Gastrocnemius medialis (tissue), 4 donors: ENCODE results near the gene SLC43A3. TPM values are rescaled to one million over a fixed set of nuclear protein-coding genes. Genes with fewer than 3 reads are reported as not detected.

Source experiments
- ATAC-seq, 2 donors: fragments of 150-250 bp; one replicate each; pipeline ENCODE4 v1.9.1; 2016
- DNase-seq, 2 donors: peaks; one replicate each; pipeline ENCODE4 v3.0.0-alpha.2; 2019
- H3K27ac ChIP-seq, 4 donors: fragments of 200-600 bp; sonication (generic); 1 replicate in 1 of 4; 2 replicates in 3 of 4; pipeline ENCODE4 v1.5.1; 2016 to 2018; ENCODE audit warnings: mild to moderate bottlenecking in 2 of 4, moderate library complexity in 1 of 4
- H3K27me3 ChIP-seq, 3 donors: fragments of 200-600 bp; sonication (generic) in 2 of 3; 1 replicate in 1 of 3; 2 replicates in 2 of 3; pipeline versions ENCODE4 v1.5.1 to v1.6.0; 2016 to 2019; ENCODE audit warnings: mild to moderate bottlenecking in 1 of 3, moderate library complexity in 1 of 3
- H3K36me3 ChIP-seq, 2 donors: fragments of 200-600 bp; sonication (generic) in 1 of 2; one replicate each; pipeline ENCODE4 v1.5.1; 2017 to 2018
- H3K4me1 ChIP-seq, 2 donors: fragments of 200-600 bp; sonication (generic) in 1 of 2; one replicate each; pipeline ENCODE4 v1.5.1; 2016 to 2017; ENCODE audit warnings: mild to moderate bottlenecking in 2 of 2
- H3K4me3 ChIP-seq, 4 donors: fragments of 200-600 bp; sonication (generic) in 3 of 4; 1 replicate in 1 of 4; 2 replicates in 3 of 4; pipeline ENCODE4 v1.5.1; 2016 to 2019; ENCODE audit warnings: mild to moderate bottlenecking in 2 of 4
- H3K9me3 ChIP-seq, 3 donors: fragments of 200-600 bp; sonication (generic) in 2 of 3; 1 replicate in 1 of 3; 2 replicates in 2 of 3; pipeline ENCODE4 v1.5.1; 2016 to 2019
- CTCF ChIP-seq, 5 experiments: fragments of 450-650 bp in 3 of 5; fragments of 200-600 bp in 2 of 5; sonication (generic) in 2 of 5; IDR thresholded peaks in 4 of 5; conservative IDR thresholded peaks in 1 of 5; 1 replicate in 4 of 5; 2 replicates in 1 of 5; pipeline ENCODE4 v1.5.1; 2016 to 2019; ENCODE audit warnings: antibody characterized with exemption in 5 of 5, mild to moderate bottlenecking in 3 of 5, moderate library complexity in 3 of 5
- POLR2A ChIP-seq, 2 donors: fragments of 450-650 bp; IDR thresholded peaks; one replicate each; pipeline ENCODE4 v1.6.1; 2017; ENCODE audit warnings: antibody characterized with exemption in 2 of 2, mild to moderate bottlenecking in 2 of 2, moderate library complexity in 2 of 2
- in situ Hi-C, 4 donors: fragments of 200-750 bp; cut with MboI; loops; one replicate each; pipeline versions ENCODE4 v1.15.0 to v1.8.0; 2017; ENCODE audit warnings: low sequenced_read_pairs in 4 of 4
- intact Hi-C: fragments of 100-400 bp; cut with DNase I; formaldehyde crosslinking; loops from one replicate; pipeline ENCODE4 v1.15.1; 2023; ENCODE audit warnings: low total_unique reads
- total RNA-seq, 4 donors: library from RNA; depleted of rRNA; stranded (reverse); fragments of >200 nt; gene quantifications; one replicate each; pipeline versions ENCODE4 v1.1.0 to v1.2.3, GENCODE V29; 2016

Gene SLC43A3
- total RNA-seq, 4 donors from 2014 or later = 13.9 to 22.5 (median 20.3) TPM

DNA sequence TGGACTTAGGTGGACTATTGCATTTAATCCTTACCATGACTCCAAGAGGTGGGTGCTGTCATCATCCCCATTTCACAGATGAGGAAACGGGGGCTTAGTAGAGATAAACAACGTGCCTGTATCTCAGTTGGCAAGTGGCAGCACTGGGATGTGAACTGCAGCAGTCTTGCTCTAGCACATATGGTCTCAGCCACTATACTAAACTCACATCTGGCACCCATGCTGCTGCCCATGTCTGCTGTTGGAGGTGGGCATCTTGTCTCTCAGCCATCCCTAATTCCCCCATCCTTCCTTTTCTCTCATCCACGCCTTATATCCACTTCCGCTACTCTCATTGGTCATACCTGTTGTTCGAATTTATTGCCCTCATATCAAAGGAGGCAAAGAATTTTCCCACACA lies 49.8 kb downstream of the SLC43A3 start:
- intact Hi-C loops = no loop called here
- in situ Hi-C loops = no loop called here
- H3K27me3 ChIP-seq = no peaks in the 10 kb centered on the region
- no peak for ATAC-seq
- H3K4me3 ChIP-seq = no peak overlapping the region
- TF ChIP-seq POLR2A (IDR thresholded peaks at IDR 0.05) (no peak), CTCF (IDR thresholded peaks at IDR 0.05 in 4 of 5, conservative IDR thresholded peaks at IDR 0.05 in 1 of 5) (no peak)
- DNase-seq = no peak
- H3K9me3 ChIP-seq = no peaks in the 10 kb centered on the region
- H3K4me1 ChIP-seq = no peaks in the 10 kb centered on the region
- no peaks in the 10 kb centered on the region for H3K36me3 ChIP-seq
- H3K27ac ChIP-seq = no peak overlapping the region

DNA sequence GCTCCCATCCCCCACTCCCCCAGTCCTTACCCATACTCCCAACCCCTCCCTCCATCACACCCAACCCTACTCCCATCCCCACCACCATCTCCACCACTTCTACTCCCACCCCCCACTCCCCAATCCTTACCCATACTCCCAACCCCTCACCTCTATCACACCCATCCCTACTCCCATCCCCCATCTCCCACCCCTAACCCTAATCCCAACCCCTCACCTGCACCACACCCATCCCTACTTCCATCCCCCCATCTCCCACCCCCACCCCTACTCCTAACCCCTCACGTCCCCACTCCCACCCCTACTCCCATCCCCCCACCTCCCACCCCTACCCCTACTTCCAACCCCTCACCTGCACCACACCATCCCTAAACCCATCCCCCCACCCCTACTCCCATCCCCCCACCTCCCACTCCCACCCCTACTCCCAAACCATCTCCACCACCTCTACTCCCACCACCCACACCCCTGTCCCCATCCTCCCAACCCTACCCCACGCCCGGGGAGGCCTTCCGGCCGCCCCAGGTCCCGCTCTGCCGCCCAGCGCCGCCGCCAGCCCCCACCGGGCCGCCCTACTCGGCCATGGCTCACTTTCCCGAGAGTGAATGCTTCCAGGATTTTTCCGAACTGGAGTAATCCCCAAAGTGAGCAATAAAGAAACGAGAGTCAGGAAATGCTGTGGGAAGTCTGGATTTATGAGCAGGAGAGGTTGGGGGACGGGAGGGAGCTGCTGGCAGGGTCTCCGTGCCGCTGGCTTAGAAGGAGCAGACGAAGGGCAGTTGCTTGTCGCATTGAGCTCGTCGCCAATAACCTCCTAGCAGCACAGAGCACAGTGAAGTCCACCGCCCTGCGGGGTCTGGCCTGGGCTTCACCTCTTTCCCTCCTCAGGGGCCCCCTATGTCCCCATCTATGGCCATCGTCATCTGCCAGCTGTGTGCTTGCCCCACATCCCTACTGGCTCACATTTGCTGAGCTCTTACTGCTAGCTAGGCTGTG lies 50.5 kb downstream of the SLC43A3 start:
- H3K4me1 ChIP-seq = no peaks in the 10 kb centered on the region

DNA sequence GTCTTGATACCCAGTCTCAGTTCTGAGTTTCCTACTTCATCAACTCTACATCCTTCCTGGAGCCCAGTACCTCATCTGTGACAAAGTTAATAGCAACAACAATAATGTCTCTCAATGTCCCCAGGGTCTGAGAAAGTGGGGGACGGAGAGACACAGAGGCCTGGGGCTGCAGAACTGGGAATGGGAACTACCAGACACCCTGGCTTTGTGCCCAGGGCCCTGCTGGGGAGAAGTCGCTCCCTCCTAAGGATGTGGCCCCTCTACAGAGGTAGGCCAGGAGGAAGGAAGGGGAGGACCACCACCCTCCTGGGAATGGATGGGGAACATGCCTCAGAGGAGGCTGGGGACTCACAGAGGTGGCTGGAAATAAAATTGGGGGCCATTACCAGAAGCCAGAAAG lies 51.4 kb downstream of the SLC43A3 start:
- Histone ChIP-seq H3K27ac (no peak overlapping the region), H3K9me3 (no peaks in the 10 kb centered on the region), H3K4me3 (no peak overlapping the region), H3K4me1 (no peaks in the 10 kb centered on the region), H3K27me3 (no peaks in the 10 kb centered on the region), H3K36me3 (no peaks in the 10 kb centered on the region)
- ATAC-seq = no peak
- intact Hi-C loops = no loop called here
- DNase-seq = no peak
- in situ Hi-C loops = no loop called here
- no peak for TF ChIP-seq POLR2A (IDR thresholded peaks at IDR 0.05)
- TF ChIP-seq CTCF (IDR thresholded peaks at IDR 0.05 in 4 of 5, conservative IDR thresholded peaks at IDR 0.05 in 1 of 5) = no peak

More for the DNA sequence above, 50.5 kb downstream of the SLC43A3 start:
- Histone ChIP-seq H3K27me3 (no peaks in the 10 kb centered on the region), H3K36me3 (no peaks in the 10 kb centered on the region), H3K9me3 (no peaks in the 10 kb centered on the region), H3K4me3 (no peak overlapping the region), H3K27ac (no peak overlapping the region)
- intact Hi-C loops = no loop called here
- in situ Hi-C loops = no loop called here
- no peak for DNase-seq
- no peak for ATAC-seq
- TF ChIP-seq POLR2A (IDR thresholded peaks at IDR 0.05) (no peak), CTCF (IDR thresholded peaks at IDR 0.05 in 4 of 5, conservative IDR thresholded peaks at IDR 0.05 in 1 of 5) (no peak)

- ATAC-seq (no peak), DNase-seq (no peak)
- H3K36me3 ChIP-seq = no peaks in the 10 kb centered on the region
- H3K27me3 ChIP-seq = no peaks in the 10 kb centered on the region
- intact Hi-C loops = no loop called here
- no peaks in the 10 kb centered on the region for H3K4me1 ChIP-seq
- no peak overlapping the region for H3K4me3 ChIP-seq
- no peak for TF ChIP-seq CTCF (IDR thresholded peaks at IDR 0.05 in 4 of 5, conservative IDR thresholded peaks at IDR 0.05 in 1 of 5)
- no peak for TF ChIP-seq POLR2A (IDR thresholded peaks at IDR 0.05)
- in situ Hi-C loops = loop anchor here in 2 of 4 donors (25.0 kb wide), 2 partner anchors 263 to 538 kb away; no protein-coding TSS in a partner anchor
- no peaks in the 10 kb centered on the region for H3K9me3 ChIP-seq
- no peak overlapping the region for H3K27ac ChIP-seq
These were observed 52.0 kb downstream of the SLC43A3 start for GRCh38 chr11:57374966-57375365.
